Astrocyte (in vitro differentiated cells and primary cell): ENCODE data around the gene VGLL3.
"Not testable (repeated sequence)": the region's sequence is repeated elsewhere in the genome, so short reads cannot be mapped to it uniquely, and the experiment has no call there.

Experiments
- CTCF ChIP-seq: IDR thresholded peaks from 2 replicates; pipeline ENCODE4 v1.5.1; 2011; ENCODE audit warnings: low read depth, mild to moderate bottlenecking, inconsistent platforms, low read length, moderate library complexity; ENCODE audit not compliant: insufficient read depth
- EZH2 ChIP-seq: IDR thresholded peaks from 2 replicates; pipeline ENCODE4 v1.6.1; 2012; ENCODE audit warnings: mild to moderate bottlenecking, low read length, inconsistent platforms; ENCODE audit not compliant: insufficient read depth

GRCh38 chr3:87017370-87017769 lies 26.4 kb upstream of the VGLL3 start:
- not testable (repeated sequence) for TF ChIP-seq CTCF, EZH2
